PC-3 (cell line): ENCODE measurements around the gene NOX3.

Experiments used
- CTCF ChIP-seq: fragments of 300-600 bp; sonication (generic); conservative IDR thresholded peaks from 2 replicates; pipeline ENCODE4 v1.5.1; 2017; ENCODE audit warnings: antibody characterized with exemption, low read depth, mild to moderate bottlenecking, low read length
- EZH2 ChIP-seq: fragments of 300-600 bp; sonication (generic); IDR thresholded peaks from one replicate; pipeline ENCODE4 v1.6.1; 2017; ENCODE audit warnings: antibody characterized with exemption, mild to moderate bottlenecking, low read length; ENCODE audit not compliant: unreplicated experiment
- EZH2phosphoT487 ChIP-seq: fragments of 300-600 bp; sonication (generic); IDR thresholded peaks from 2 replicates; pipeline ENCODE4 v1.6.1; 2018; ENCODE audit warnings: mild to moderate bottlenecking, antibody characterized with exemption, low read length, borderline replicate concordance

- TF ChIP-seq EZH2 (no peak), CTCF (no peak), EZH2phosphoT487 (no peak)
These were observed 5.4 kb downstream of the NOX3 start for GRCh38 chr6:155450240-155450581.
